HCT116 (cell line): Measurements from ENCODE around the gene CYRIA. TPM values are rescaled to one million over a fixed set of nuclear protein-coding genes. Genes with fewer than 3 reads are reported as not detected.

Source experiments
- ATAC-seq: fragments of 200-7000 bp; cut with Tn5 transposase; 2 replicates; pipeline ENCODE4 v1.9.1; 2020; ENCODE audit warnings: mild to moderate bottlenecking, moderate library complexity
- BruUV-seq: library from RNA; stranded (reverse); fragments of 400-500 nt; replicated peaks from 2 replicates; lab custom pipeline; 2021; lab: Mats Ljungman, UMichigan
- CTCF ChIA-PET: fragments of 300-600 bp; sonication (Branson Sonifier 250); formaldehyde crosslinking; loops from one replicate; lab custom pipeline; 2021; ENCODE audit warnings: antibody characterized with exemption; lab: Charles Lee
- POLR2A ChIA-PET: fragments of 300-600, 350-600 bp; sonication (Branson Sonifier 250); formaldehyde crosslinking; loops from one replicate; lab custom pipeline; 2021; ENCODE audit warnings: antibody characterized with exemption; lab: Charles Lee
- RAD21 ChIA-PET, 2 experiments: fragments of 300-600 bp; sonication (Branson Sonifier 250); formaldehyde crosslinking; loops; one replicate each; lab custom pipeline; 2023; ENCODE audit warnings: low total read pairs in 2 of 2; ENCODE audit not compliant: uncharacterized antibody in 2 of 2, unreplicated experiment in 2 of 2, low non-redundant PET in 1 of 2; lab: Charles Lee
- DNase-seq: peaks from one replicate; pipeline ENCODE4 v3.0.0-alpha.2; 2010; ENCODE audit warnings: low read depth, low spot score
- H2AFZ ChIP-seq: fragments of 200-600 bp; shearing (Covaris generic), sonication (generic); 2 replicates; pipeline ENCODE4 v1.6.1; 2017; ENCODE audit warnings: low read depth, mixed run types, mixed read lengths, antibody characterized with exemption, low read length; ENCODE audit not compliant: poor library complexity, severe bottlenecking
- H3K27ac ChIP-seq: 2 replicates; pipeline ENCODE4 v1.5.1; 2012; ENCODE audit warnings: low read depth, low read length
- H3K27me3 ChIP-seq: fragments of 200-600 bp; sonication (generic); 2 replicates; pipeline ENCODE4 v1.6.1; 2016; ENCODE audit warnings: mixed run types, low read length, mixed read lengths; ENCODE audit not compliant: insufficient read depth
- H3K36me3 ChIP-seq, 2 experiments: fragments of 200-500 bp in 1 of 2; fragments of 200-600 bp in 1 of 2; sonication (Bioruptor generic) in 1 of 2; sonication (generic) in 1 of 2; 2 replicates each; pipeline versions ENCODE4 v1.5.1 to v1.6.1; 2014 to 2016; ENCODE audit warnings: low read length in 2 of 2, inconsistent platforms in 1 of 2, mixed read lengths in 1 of 2, mixed run types in 1 of 2; ENCODE audit not compliant: insufficient read depth in 2 of 2, control insufficient read depth in 1 of 2
- H3K4me1 ChIP-seq, 2 experiments: fragments of 200-600 bp in 1 of 2; sonication (generic) in 1 of 2; 2 replicates each; pipeline versions ENCODE4 v1.5.1 to v1.6.1; 2012 to 2017; ENCODE audit warnings: low read length in 2 of 2, inconsistent platforms in 1 of 2, mild to moderate bottlenecking in 1 of 2, mixed read lengths in 1 of 2, mixed run types in 1 of 2, moderate library complexity in 1 of 2; ENCODE audit not compliant: insufficient read depth in 2 of 2, control insufficient read depth in 1 of 2
- H3K4me2 ChIP-seq: fragments of 200-600 bp; sonication (generic); 2 replicates; pipeline ENCODE4 v1.6.1; 2017; ENCODE audit warnings: mixed run types, low read length, mixed read lengths
- H3K4me3 ChIP-seq, 2 experiments: fragments of 200-600 bp in 1 of 2; sonication (generic) in 1 of 2; replicated peaks in 1 of 2; 2 replicates each; pipeline ENCODE4 v1.5.1; 2011 to 2016; ENCODE audit warnings: low read length in 2 of 2, control low read depth in 1 of 2, low read depth in 1 of 2, mild to moderate bottlenecking in 1 of 2, mixed read lengths in 1 of 2, mixed run types in 1 of 2
- H3K79me2 ChIP-seq: fragments of 200-600 bp; sonication (generic); 2 replicates; pipeline ENCODE4 v1.6.1; 2017; ENCODE audit warnings: mild to moderate bottlenecking, mixed run types, low read length, moderate library complexity, mixed read lengths; ENCODE audit not compliant: insufficient read depth
- H3K9ac ChIP-seq: fragments of 200-600 bp; sonication (generic); 2 replicates; pipeline ENCODE4 v1.6.1; 2016; ENCODE audit warnings: low read length, mixed read lengths
- H3K9me2 ChIP-seq: fragments of 200-600 bp; sonication (generic), shearing (Covaris generic); 2 replicates; pipeline ENCODE4 v1.6.1; 2017; ENCODE audit warnings: mixed run types, mild to moderate bottlenecking, moderate library complexity; ENCODE audit not compliant: insufficient read depth
- H3K9me3 ChIP-seq, 2 experiments: fragments of 200-500 bp in 1 of 2; fragments of 200-600 bp in 1 of 2; sonication (Bioruptor generic) in 1 of 2; sonication (generic) in 1 of 2; 2 replicates each; pipeline ENCODE4 v1.6.1; 2014 to 2017; ENCODE audit warnings: low read length in 2 of 2, mixed read lengths in 2 of 2, inconsistent platforms in 1 of 2, low read depth in 1 of 2, mild to moderate bottlenecking in 1 of 2, mixed run types in 1 of 2, moderate library complexity in 1 of 2; ENCODE audit not compliant: control insufficient read depth in 1 of 2, insufficient read depth in 1 of 2
- H4K20me1 ChIP-seq: fragments of 200-600 bp; sonication (generic), shearing (Covaris generic); 2 replicates; pipeline ENCODE4 v1.6.1; 2017; ENCODE audit warnings: mixed run types, mild to moderate bottlenecking, moderate library complexity; ENCODE audit not compliant: insufficient read depth
- CEBPB ChIP-seq: IDR thresholded peaks from 2 replicates; pipeline ENCODE4 v1.6.1; 2012; ENCODE audit warnings: low read depth
- ELF1 ChIP-seq: IDR thresholded peaks from 2 replicates; pipeline ENCODE4 v1.6.1; 2012; ENCODE audit warnings: low read depth, borderline replicate concordance
- EZH2phosphoT487 ChIP-seq: fragments of 200-600 bp; IDR thresholded peaks from 2 replicates; pipeline ENCODE4 v1.6.1; 2018; ENCODE audit warnings: antibody characterized with exemption, borderline replicate concordance
- JUND ChIP-seq: IDR thresholded peaks from 2 replicates; pipeline ENCODE4 v1.6.1; 2012
- MAX ChIP-seq: IDR thresholded peaks from 2 replicates; pipeline ENCODE4 v1.6.1; 2012
- POLR2A ChIP-seq: IDR thresholded peaks from 2 replicates; pipeline ENCODE4 v1.7.0; 2011; ENCODE audit warnings: borderline replicate concordance; ENCODE audit not compliant: insufficient read depth, insufficient read length; ENCODE audit errors: extremely low read depth
- RAD21 ChIP-seq: IDR thresholded peaks from 2 replicates; pipeline ENCODE4 v1.6.1; 2012; ENCODE audit warnings: low read depth, mild to moderate bottlenecking
- SIN3A ChIP-seq: IDR thresholded peaks from 2 replicates; pipeline ENCODE4 v1.6.1; 2012; ENCODE audit warnings: low read depth
- SP1 ChIP-seq: IDR thresholded peaks from 2 replicates; pipeline ENCODE4 v1.6.1; 2012; ENCODE audit warnings: low read depth
- SRF ChIP-seq: IDR thresholded peaks from 2 replicates; pipeline ENCODE4 v1.6.1; 2012; ENCODE audit warnings: low read depth
- TCF7L2 ChIP-seq: IDR thresholded peaks from 2 replicates; pipeline ENCODE4 v1.7.0; 2011; ENCODE audit warnings: borderline replicate concordance, inconsistent platforms; ENCODE audit not compliant: insufficient read depth, insufficient read length; ENCODE audit errors: extremely low read depth
- ZFX ChIP-seq: fragments of 450-650 bp; IDR thresholded peaks from 2 replicates; pipeline ENCODE4 v1.6.1; 2017
- ZNF274 ChIP-seq: fragments of 200-500 bp; sonication (Bioruptor generic); IDR thresholded peaks from 2 replicates; pipeline ENCODE4 v1.6.1; 2014; ENCODE audit warnings: mild to moderate bottlenecking, low read depth, low read length, inconsistent platforms
- intact Hi-C: fragments of 100-400 bp; cut with micrococcal nuclease; formaldehyde crosslinking; loops from 2 replicates; pipeline ENCODE4 v1.10.0; 2022
- total RNA-seq: library from RNA; stranded (reverse); gene quantifications from one replicate; pipeline ENCODE4 v1.2.1, GENCODE V29; 2021; ENCODE audit not compliant: unreplicated experiment

CYRIA gene
- total RNA-seq, 1 experiment from 2014 or later: 0.44 TPM

GRCh38 chr2:16687222-16687621 is 21.6 kb upstream of the CYRIA start:
- H3K79me2 ChIP-seq: no peaks in the 10 kb centered on the region
- H3K9me2 ChIP-seq: no peaks in the 10 kb centered on the region
- no peak overlapping the region for H3K9ac ChIP-seq
- ChIA-PET POLR2A (no interaction called here), CTCF (no interaction called here), RAD21 (no interaction called here)
- TF ChIP-seq CEBPB: no peak
- no peak for TF ChIP-seq RAD21
- TF ChIP-seq JUND: no peak
- no peak for TF ChIP-seq EZH2phosphoT487
- no peak for TF ChIP-seq TCF7L2
- TF ChIP-seq SP1: no peak
- TF ChIP-seq POLR2A: no peak
- H3K4me3 ChIP-seq: no peak overlapping the region
- intact Hi-C loops: no loop called here
- H3K36me3 ChIP-seq: no peaks in the 10 kb centered on the region
- H3K4me2 ChIP-seq: no peak overlapping the region
- H3K27ac ChIP-seq: no peak overlapping the region
- no peak for DNase-seq
- H3K27me3 ChIP-seq: peaks cover 46% of the 10 kb centered on the region
- no peaks in the 10 kb centered on the region for H4K20me1 ChIP-seq
- no peak for ATAC-seq
- H2AFZ ChIP-seq: no peak overlapping the region
- no peaks in the 10 kb centered on the region for H3K9me3 ChIP-seq
- no peaks in the 10 kb centered on the region for H3K4me1 ChIP-seq
- no TSS peak for BruUV-seq

- no peak for DNase-seq
- Histone ChIP-seq H3K27ac (no peak overlapping the region), H3K4me1 (no peaks in the 10 kb centered on the region), H2AFZ (no peak overlapping the region), H4K20me1 (no peaks in the 10 kb centered on the region), H3K4me2 (no peak overlapping the region), H3K27me3 (peaks cover 46% of the 10 kb centered on the region), H3K36me3 (no peaks in the 10 kb centered on the region), H3K79me2 (no peaks in the 10 kb centered on the region), H3K9ac (no peak overlapping the region), H3K9me2 (no peaks in the 10 kb centered on the region)
- no TSS peak for BruUV-seq
- RAD21 ChIA-PET: no interaction called here
- intact Hi-C loops: no loop called here
- CTCF ChIA-PET: no interaction called here
- TF ChIP-seq ZNF274: no peak
- TF ChIP-seq RAD21: no peak
- no peak for TF ChIP-seq ELF1
- TF ChIP-seq SIN3A: no peak
- TF ChIP-seq CEBPB: no peak
- no peak for TF ChIP-seq EZH2phosphoT487
- no peak for TF ChIP-seq ZFX
- TF ChIP-seq POLR2A: no peak
- no peak for TF ChIP-seq JUND
- TF ChIP-seq SRF: no peak
- TF ChIP-seq MAX: no peak
- TF ChIP-seq, all 23 proteins: peak for 0
- POLR2A ChIA-PET: no interaction called here
- Histone ChIP-seq H3K9me3 (no peaks in the 10 kb centered on the region), H3K4me3 (no peak overlapping the region)
- no peak for ATAC-seq
Measured at GRCh38 chr2:16686641-16687040, 21.0 kb upstream of the CYRIA start.
